Activated CD8-positive, alpha-beta memory T cell treated with anti-CD3 and anti-CD28 coated beads, Interleukin-2, amount 10 ng/mL, durations not matched to agents 7 days and 5 days (primary cell): Measurements from ENCODE around the gene DCAF17. TPM values are rescaled to one million over a fixed set of nuclear protein-coding genes. Genes with fewer than 3 reads are reported as not detected.
A peak's percentile ranks its signal among the peaks of the same experiment; 100 is the strongest.
"Not testable (repeated sequence)": the region's sequence is repeated elsewhere in the genome, so short reads cannot be mapped to it uniquely, and the experiment has no call there.

Source experiments
- ATAC-seq: fragments of 150-1000 bp; cut with Tn5 transposase; one replicate; pipeline ENCODE4 v1.10.0; 2021; ENCODE audit warnings: moderate library complexity
- CTCF ChIA-PET: fragments of 350-600 bp; sonication (Branson Sonifier 250); formaldehyde crosslinking; loops from one replicate; lab custom pipeline; 2021; ENCODE audit warnings: antibody characterized with exemption; lab: Charles Lee
- DNase-seq: peaks from one replicate; pipeline ENCODE4 v3.0.0-alpha.2; 2020
- H3K27ac Mint-ChIP-seq: one replicate; pipeline ENCODE4 v1.8.0; 2021; ENCODE audit warnings: mild to moderate bottlenecking, mixed read lengths
- H3K27me3 Mint-ChIP-seq: one replicate; pipeline ENCODE4 v1.8.0; 2021; ENCODE audit warnings: mixed read lengths
- H3K36me3 Mint-ChIP-seq: one replicate; pipeline ENCODE4 v1.8.0; 2021; ENCODE audit warnings: mild to moderate bottlenecking, mixed read lengths
- H3K4me1 Mint-ChIP-seq: one replicate; pipeline ENCODE4 v1.8.0; 2021; ENCODE audit warnings: mixed read lengths
- H3K4me3 Mint-ChIP-seq: one replicate; pipeline ENCODE4 v1.8.0; 2021; ENCODE audit warnings: mild to moderate bottlenecking, moderate library complexity, mixed read lengths
- H3K9me3 Mint-ChIP-seq: one replicate; pipeline ENCODE4 v1.8.0; 2022; ENCODE audit warnings: low read depth, mixed read lengths
- total RNA-seq, 2 experiments: library from RNA; stranded (reverse); gene quantifications; one replicate each; pipeline ENCODE4 v1.2.3, GENCODE V29; 2021

Gene DCAF17
- total RNA-seq, 2 experiments from 2014 or later, result 18.7 to 19.7 TPM

DNA sequence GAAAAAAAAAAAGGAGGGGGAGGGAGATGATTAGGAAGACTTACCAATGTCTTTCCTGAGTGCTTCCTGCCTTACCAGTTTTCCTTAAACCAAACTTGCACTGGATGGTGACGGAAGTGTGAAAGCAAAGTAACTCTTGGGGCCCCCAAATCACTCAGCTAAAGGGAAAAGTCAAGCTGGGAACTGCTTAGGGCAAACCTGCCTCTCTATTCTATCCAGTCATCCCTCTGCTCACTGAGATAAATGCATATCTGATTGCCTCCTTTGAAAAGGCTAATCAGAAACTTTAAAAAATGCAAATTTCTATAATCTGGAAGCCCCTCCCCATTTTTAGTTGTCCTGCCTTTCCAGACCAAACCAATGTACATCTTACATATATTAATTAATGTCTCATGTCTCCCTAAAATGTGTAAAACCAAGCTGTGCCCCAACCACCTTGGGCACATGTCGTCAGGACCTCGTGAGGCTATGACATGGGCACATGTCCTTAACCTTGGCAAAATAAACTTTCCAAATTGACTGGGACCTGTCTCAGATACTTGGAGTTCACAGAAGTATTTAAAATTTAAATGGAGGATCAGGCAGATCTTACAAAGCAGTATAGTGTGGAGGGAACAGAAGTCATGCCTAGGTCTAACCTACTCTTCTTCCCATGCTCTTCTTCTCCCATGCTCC is 81.0 kb downstream of the DCAF17 start:
- no peaks in the 10 kb centered on the region for H3K36me3 Mint-ChIP-seq
- no peak overlapping the region for H3K27ac Mint-ChIP-seq
- DNase-seq, result no peak
- H3K4me3 Mint-ChIP-seq, result no peak overlapping the region
- ATAC-seq, result no peak
- H3K4me1 Mint-ChIP-seq, result peaks cover 1% of the 10 kb centered on the region
- H3K9me3 Mint-ChIP-seq, result no peaks in the 10 kb centered on the region
- CTCF ChIA-PET, result no interaction called here
- H3K27me3 Mint-ChIP-seq, result peaks cover 13% of the 10 kb centered on the region

DNA sequence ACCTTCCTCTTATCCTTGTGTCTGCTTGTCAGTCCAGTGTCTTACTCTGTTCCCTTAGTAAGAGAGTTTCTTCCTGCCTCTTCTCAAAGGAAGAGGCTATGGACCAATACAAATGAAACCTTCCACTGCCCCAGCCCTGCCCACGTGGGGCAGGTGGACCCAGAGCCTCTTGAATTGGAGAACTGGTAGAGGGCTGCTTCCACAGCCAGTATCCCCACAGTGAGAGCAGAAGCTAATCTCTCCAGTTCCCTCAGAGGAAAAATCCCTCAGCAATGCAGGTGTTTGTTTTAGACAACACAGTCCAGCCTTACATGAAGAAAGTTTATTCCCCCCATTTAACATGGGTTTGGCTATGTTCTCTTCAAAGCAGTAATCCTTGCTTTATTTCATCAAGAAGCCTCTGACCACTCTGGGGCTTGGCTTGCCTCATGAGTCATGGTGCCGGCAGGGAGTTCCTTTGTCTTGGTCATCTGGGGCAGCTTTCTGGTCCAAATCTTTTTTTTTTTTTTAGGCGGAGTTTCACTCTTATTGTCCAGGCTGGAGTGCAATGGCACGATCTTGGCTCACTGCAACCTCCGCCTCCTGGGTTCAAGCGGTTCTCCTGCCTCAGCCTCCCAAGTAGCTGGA is 81.8 kb downstream of the DCAF17 start:
- no peak overlapping the region for H3K4me3 Mint-ChIP-seq
- H3K36me3 Mint-ChIP-seq, result no peaks in the 10 kb centered on the region
- CTCF ChIA-PET, result no interaction called here
- H3K9me3 Mint-ChIP-seq, result no peaks in the 10 kb centered on the region
- H3K27ac Mint-ChIP-seq, result no peak overlapping the region
- DNase-seq (no peak), ATAC-seq (no peak)
- H3K4me1 Mint-ChIP-seq, result no peaks in the 10 kb centered on the region
- H3K27me3 Mint-ChIP-seq, result peaks cover 21% of the 10 kb centered on the region

DNA sequence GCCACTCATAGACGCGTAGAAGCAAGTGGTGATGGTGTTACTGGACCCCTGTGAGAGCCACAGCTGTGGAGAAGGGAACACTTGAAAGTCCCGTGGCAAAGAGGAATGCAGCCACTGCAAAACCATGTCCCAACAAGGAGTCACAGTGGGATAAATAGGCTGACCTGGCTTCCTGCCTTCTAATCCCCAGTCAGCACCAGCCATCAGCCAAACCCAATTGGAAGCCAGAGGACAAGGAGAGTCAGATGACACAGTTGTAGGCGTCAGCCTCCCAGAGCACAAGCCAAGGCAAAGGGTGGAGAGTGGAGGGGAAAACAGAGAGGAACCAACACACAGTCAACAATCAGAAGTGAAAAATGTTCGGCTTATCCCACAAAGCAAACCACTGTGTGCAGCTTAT is 82.8 kb downstream of the DCAF17 start:
- H3K4me1 Mint-ChIP-seq, result peaks cover 5% of the 10 kb centered on the region
- DNase-seq (no peak), ATAC-seq (no peak)
- H3K9me3 Mint-ChIP-seq, result no peaks in the 10 kb centered on the region
- H3K27ac Mint-ChIP-seq, result no peak overlapping the region
- no peak overlapping the region for H3K4me3 Mint-ChIP-seq
- peaks cover 31% of the 10 kb centered on the region for H3K27me3 Mint-ChIP-seq
- CTCF ChIA-PET, result no interaction called here
- no peaks in the 10 kb centered on the region for H3K36me3 Mint-ChIP-seq

DNA sequence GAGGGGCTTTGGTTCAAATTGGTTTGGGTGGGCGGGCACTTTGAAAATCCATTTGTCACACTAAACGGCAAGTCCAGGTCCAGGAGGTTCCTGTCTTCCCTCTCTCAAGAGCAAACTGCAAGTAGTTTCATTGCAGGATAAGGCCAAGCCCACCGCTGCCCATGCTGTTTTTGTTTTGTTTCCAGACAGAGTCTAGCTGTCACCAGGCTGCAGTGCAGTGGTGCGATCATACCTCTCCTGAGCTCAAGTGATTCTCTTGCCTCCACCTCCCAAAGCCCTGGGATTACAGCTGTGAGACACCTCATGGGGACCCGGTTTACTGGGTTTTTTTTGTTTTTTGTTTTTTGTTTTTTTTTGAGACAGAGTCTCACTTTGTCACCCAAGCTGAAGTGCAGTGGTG is 86.4 kb downstream of the DCAF17 start:
- Mint-ChIP-seq H3K36me3 (no peaks in the 10 kb centered on the region), H3K9me3 (no peaks in the 10 kb centered on the region), H3K27ac (no peak overlapping the region), H3K27me3 (peaks cover 61% of the 10 kb centered on the region), H3K4me1 (peaks cover 20% of the 10 kb centered on the region), H3K4me3 (no peak overlapping the region)
- DNase-seq, result no peak
- CTCF ChIA-PET, result no interaction called here
- ATAC-seq, result no peak

DNA sequence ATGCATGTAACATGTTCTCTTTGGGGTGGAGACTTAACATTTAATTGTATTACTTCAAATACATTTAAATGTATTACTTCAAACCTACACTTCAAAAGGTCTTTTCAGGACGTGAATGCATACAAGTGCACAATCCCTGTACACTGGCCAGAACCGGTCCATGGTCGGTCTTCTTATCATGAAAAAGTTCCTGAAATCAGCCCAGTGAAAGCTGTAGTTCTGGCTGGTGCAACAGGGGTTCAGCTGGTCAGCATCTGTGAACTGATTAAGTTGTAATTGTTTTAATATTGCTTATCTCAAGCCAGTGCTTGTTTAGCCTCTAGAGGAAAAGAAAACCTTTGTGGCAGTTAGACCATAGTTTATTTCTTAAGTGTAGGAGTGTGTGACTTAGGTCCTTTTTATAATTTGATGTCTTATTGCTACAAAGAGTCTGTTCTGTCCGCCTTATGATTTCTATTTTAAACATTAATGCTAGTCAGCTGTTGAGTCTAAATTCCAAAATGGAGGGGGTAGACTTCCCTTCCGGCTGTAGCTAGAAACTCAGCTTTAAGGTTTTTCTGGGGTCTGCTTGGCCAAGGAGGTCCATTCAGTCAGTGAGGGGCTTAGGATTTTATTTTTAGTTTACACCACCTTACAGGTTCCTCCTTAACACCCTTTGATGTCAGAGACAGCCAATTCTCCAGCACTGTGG is 87.5 kb downstream of the DCAF17 start:
- CTCF ChIA-PET, result no interaction called here
- DNase-seq, result no peak
- H3K27ac Mint-ChIP-seq, result no peak overlapping the region
- no peaks in the 10 kb centered on the region for H3K36me3 Mint-ChIP-seq
- H3K9me3 Mint-ChIP-seq, result no peaks in the 10 kb centered on the region
- ATAC-seq, result no peak
- peaks cover 61% of the 10 kb centered on the region for H3K27me3 Mint-ChIP-seq
- peak overlapping the region; percentile 73 for H3K4me3 Mint-ChIP-seq
- peaks cover 20% of the 10 kb centered on the region for H3K4me1 Mint-ChIP-seq

GRCh38 chr2:171522052-171522787 is 88.2 kb downstream of the DCAF17 start, which contains the start of gene CYBRD1:
Gene CYBRD1, plus strand, starts transcription at chr2:171522474. Its CDS starts 72 bp downstream, at chr2:171522546.
- CTCF ChIA-PET, result no interaction called here
- Mint-ChIP-seq H3K9me3 (no peaks in the 10 kb centered on the region), H3K27me3 (peaks cover 65% of the 10 kb centered on the region), H3K36me3 (no peaks in the 10 kb centered on the region), H3K27ac (no peak within 1 kb of the TSS), H3K4me3 (peak within 1 kb of the TSS; percentile 73), H3K4me1 (peaks cover 20% of the 10 kb centered on the region)
- ATAC-seq (peak; percentile 63), DNase-seq (peak; percentile 45)

DNA sequence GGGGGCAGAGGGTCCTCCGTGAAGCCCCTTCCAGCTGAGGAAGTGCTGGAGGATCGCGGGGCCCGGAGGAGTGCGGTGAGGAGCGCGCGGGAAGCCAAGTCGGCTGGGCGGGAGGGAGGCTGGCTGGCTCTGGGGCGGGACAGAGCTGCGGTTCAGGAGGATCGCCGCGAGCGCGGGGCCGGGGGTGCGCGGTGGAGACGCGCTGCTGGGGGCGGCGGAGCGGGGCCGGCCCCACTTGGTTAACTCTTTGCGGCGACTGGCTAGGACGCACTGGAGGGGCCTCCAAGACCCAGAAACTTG is 88.7 kb downstream of the DCAF17 start:
- no peak for DNase-seq
- Mint-ChIP-seq H3K9me3 (no peaks in the 10 kb centered on the region), H3K36me3 (no peaks in the 10 kb centered on the region), H3K4me1 (peaks cover 20% of the 10 kb centered on the region), H3K27ac (no peak overlapping the region), H3K27me3 (peaks cover 69% of the 10 kb centered on the region), H3K4me3 (peak overlapping the region; percentile 73)
- CTCF ChIA-PET, result no interaction called here
- ATAC-seq, result peak; percentile 70

DNA sequence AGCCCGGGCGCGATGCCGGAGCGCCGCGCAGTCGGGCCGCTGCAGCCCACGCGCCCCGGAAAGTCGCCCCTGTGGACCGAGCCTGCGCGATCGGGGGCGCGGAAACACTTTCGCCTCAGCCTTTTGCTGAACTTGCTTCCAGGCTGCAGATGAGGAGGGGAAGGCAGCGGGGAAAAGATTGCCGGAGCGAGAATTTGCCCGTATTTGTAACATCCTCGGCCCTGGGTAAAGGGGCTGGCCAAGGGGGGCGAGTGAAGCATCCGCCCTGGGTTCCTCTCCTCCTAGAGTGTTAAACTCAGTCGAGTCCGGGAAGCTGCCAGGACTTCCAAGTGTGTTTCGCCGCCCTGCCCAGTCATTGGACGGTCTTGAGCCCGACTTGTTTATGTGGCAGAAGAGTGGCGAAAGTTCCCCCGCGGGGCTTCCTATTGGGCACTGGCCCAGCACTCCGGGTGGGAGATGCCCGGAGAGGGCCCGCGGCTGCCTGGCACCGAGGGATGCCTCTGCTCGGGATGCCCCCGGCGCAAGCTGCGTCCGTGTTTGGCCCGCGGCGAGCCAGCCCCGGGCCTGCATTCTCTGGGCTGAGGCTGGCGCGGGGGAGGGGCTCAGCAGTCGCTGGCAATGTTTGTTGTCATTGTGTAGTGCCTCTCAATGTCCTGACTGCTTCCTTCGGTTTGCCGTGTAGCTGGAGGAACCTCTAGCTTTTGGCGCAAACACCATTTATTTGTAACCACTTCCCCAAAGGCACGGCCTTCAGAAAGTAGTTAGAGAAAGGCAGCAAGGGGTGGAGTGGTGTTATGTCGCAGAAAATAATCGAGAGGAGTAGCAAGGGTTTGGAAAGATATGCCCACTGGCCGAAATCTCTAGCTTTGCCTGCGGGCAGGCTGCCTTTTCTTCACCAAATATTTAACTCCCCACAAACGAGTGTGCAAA is 89.3 kb downstream of the DCAF17 start:
- ATAC-seq, result peak; percentile 40
- CTCF ChIA-PET, result no interaction called here
- H3K4me3 Mint-ChIP-seq, result peak overlapping the region; percentile 73
- H3K27ac Mint-ChIP-seq, result no peak overlapping the region
- H3K4me1 Mint-ChIP-seq, result peaks cover 20% of the 10 kb centered on the region
- DNase-seq, result no peak
- H3K9me3 Mint-ChIP-seq, result no peaks in the 10 kb centered on the region
- peaks cover 72% of the 10 kb centered on the region for H3K27me3 Mint-ChIP-seq
- H3K36me3 Mint-ChIP-seq, result no peaks in the 10 kb centered on the region

GRCh38 chr2:171524018-171524401 is 90.0 kb downstream of the DCAF17 start:
- ATAC-seq, result no peak

GRCh38 chr2:171529914-171530313 is 95.9 kb downstream of the DCAF17 start:
- DNase-seq, result no peak
- Mint-ChIP-seq H3K36me3 (peaks cover 2% of the 10 kb centered on the region), H3K4me1 (no peaks in the 10 kb centered on the region), H3K27ac (no peak overlapping the region), H3K9me3 (peaks cover 2% of the 10 kb centered on the region), H3K27me3 (peaks cover 62% of the 10 kb centered on the region), H3K4me3 (no peak overlapping the region)
- ATAC-seq, result no peak
- CTCF ChIA-PET, result interaction anchor here (1.8 kb wide), 1 partner anchor 39 kb away, joined by 3 read pairs; no protein-coding TSS in a partner anchor

More at GRCh38 chr2:171524018-171524401, 90.0 kb downstream of the DCAF17 start:
- no peak for DNase-seq
- Mint-ChIP-seq H3K4me3 (peak overlapping the region; percentile 52), H3K4me1 (peaks cover 20% of the 10 kb centered on the region), H3K27ac (no peak overlapping the region), H3K27me3 (peaks cover 75% of the 10 kb centered on the region), H3K36me3 (no peaks in the 10 kb centered on the region), H3K9me3 (no peaks in the 10 kb centered on the region)
- CTCF ChIA-PET, result no interaction called here

DNA sequence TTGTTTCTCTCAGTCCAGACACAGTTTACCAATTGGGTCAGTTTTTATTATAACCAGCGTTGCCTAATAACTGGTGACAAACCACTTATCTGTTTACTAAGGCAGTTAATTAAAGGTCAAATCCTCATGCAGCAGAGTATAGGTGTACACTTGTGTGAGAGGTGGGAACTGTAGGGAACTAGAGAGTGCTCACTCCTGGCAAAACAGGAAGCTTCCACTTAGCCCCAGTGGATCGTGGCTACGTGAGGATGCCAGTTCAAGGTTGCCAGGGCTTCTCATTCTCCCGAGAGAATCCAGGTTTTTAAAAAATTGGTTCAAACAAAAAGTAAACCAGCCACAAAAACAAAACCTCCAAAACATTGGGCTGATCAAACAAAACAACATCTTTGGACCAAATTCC is 96.4 kb downstream of the DCAF17 start:
- no peak for ATAC-seq
- DNase-seq, result no peak
- Mint-ChIP-seq H3K4me3 (no peak overlapping the region), H3K27ac (no peak overlapping the region), H3K4me1 (no peaks in the 10 kb centered on the region), H3K27me3 (peaks cover 62% of the 10 kb centered on the region), H3K9me3 (peaks cover 2% of the 10 kb centered on the region), H3K36me3 (peaks cover 2% of the 10 kb centered on the region)
- CTCF ChIA-PET, result interaction anchor here (0.9 to 1.8 kb wide), 2 partner anchors 20 to 39 kb away, joined by 3 read pairs; no protein-coding TSS in a partner anchor

GRCh38 chr2:171530859-171531258 is 96.8 kb downstream of the DCAF17 start:
- peaks cover 63% of the 10 kb centered on the region for H3K27me3 Mint-ChIP-seq
- CTCF ChIA-PET, result interaction anchor here (0.8 to 1.8 kb wide), 3 partner anchors 20 to 584 kb away, joined by 3 to 4 read pairs (median 3); no protein-coding TSS in a partner anchor
- H3K9me3 Mint-ChIP-seq, H3K4me3 Mint-ChIP-seq, ATAC-seq, H3K4me1 Mint-ChIP-seq, H3K27ac Mint-ChIP-seq, H3K36me3 Mint-ChIP-seq, DNase-seq: not testable (repeated sequence)
